ENCODE data around the gene STPG1. TPM values are rescaled to one million over a fixed set of nuclear protein-coding genes. Genes with fewer than 3 reads are reported as not detected.
A peak's percentile ranks its signal among the peaks of the same experiment; 100 is the strongest.

The STPG1 gene
- total and polyA plus RNA-seq, 2 of the 13 experiments (the other 11 are each of a cell fraction or from before 2014, with no cell fraction given): 3.4 to 4.3 TPM

DNA sequence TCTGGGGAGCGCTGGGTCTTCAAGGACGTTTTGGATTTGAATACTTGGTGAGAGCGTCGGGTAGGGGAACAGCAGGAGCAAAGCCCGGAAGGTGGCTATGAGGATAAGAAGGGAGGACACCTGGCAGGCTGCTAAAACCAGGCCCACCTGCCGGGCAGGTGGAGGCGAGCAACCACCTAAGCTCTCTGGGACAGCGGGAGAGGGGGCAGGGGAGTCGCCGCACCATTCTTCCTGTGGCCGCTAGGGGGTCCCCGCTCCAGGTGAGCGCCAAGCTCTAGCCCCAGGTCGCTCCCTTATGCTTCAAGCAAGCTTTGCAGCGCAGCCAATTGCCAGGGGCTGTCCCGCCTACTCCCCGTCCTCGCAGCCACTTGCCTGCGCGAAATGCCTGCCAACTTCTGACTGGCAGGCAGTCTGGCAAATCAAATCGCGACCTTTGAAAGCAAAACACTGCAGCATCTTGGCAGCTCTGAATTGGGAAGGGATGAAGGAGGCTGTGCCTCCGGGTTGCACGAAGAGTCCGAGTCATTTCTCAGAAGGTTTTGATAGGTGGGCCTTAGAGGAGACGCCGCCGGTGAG is 1.8 kb upstream of the STPG1 start, which contains the start of gene NIPAL3 (continued):
- TF ChIP-seq, protein P1, sequence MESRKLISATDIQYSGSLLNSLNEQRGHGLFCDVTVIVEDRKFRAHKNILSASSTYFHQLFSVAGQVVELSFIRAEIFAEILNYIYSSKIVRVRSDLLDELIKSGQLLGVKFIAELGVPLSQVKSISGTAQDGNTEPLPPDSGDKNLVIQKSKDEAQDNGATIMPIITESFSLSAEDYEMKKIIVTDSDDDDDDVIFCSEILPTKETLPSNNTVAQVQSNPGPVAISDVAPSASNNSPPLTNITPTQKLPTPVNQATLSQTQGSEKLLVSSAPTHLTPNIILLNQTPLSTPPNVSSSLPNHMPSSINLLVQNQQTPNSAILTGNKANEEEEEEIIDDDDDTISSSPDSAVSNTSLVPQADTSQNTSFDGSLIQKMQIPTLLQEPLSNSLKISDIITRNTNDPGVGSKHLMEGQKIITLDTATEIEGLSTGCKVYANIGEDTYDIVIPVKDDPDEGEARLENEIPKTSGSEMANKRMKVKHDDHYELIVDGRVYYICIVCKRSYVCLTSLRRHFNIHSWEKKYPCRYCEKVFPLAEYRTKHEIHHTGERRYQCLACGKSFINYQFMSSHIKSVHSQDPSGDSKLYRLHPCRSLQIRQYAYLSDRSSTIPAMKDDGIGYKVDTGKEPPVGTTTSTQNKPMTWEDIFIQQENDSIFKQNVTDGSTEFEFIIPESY (CRISPR knock-in tag; IDR thresholded peaks at IDR 0.05): peak; percentile 58; the same call in 1 of the 2 replicates
- TF ChIP-seq, protein P2, sequence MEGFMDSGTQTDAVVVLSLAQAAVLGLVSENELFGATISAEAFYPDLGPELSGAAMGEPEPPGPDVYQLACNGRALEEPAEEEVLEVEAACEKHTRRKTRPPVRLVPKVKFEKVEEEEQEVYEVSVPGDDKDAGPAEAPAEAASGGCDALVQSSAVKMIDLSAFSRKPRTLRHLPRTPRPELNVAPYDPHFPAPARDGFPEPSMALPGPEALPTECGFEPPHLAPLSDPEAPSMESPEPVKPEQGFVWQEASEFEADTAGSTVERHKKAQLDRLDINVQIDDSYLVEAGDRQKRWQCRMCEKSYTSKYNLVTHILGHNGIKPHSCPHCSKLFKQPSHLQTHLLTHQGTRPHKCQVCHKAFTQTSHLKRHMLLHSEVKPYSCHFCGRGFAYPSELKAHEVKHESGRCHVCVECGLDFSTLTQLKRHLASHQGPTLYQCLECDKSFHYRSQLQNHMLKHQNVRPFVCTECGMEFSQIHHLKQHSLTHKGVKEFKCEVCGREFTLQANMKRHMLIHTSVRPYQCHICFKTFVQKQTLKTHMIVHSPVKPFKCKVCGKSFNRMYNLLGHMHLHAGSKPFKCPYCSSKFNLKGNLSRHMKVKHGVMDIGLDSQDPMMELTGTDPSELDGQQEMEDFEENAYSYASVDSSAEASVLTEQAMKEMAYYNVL (CRISPR knock-in tag; IDR thresholded peaks at IDR 0.05; ENCODE audit: borderline replicate concordance): no peak
- TF ChIP-seq ZSCAN9 (CRISPR knock-in tag; IDR thresholded peaks at IDR 0.05; ENCODE audit: borderline replicate concordance) (peak; percentile 32; the same call in 1 of the 2 replicates), STAT5B (CRISPR knock-in tag; IDR thresholded peaks at IDR 0.05) (no peak), DNMT3B (CRISPR knock-in tag; conservative IDR thresholded peaks at IDR 0.05) (no peak), POLR2A (IDR thresholded peaks at IDR 0.05; ENCODE audit: insufficient read depth in 1 of 2, low read depth in 2 of 2, low read length in 2 of 2) (no peak), KLF6 (CRISPR knock-in tag; IDR thresholded peaks at IDR 0.05) (peak; percentile 20; the same call in 1 of the 2 replicates), ZNF572 (CRISPR knock-in tag; IDR thresholded peaks at IDR 0.05) (0 out of 2 replicates have a peak, but pooled peaks have one; percentile 22), ZFAT (CRISPR knock-in tag; conservative IDR thresholded peaks at IDR 0.05) (no peak), ZNF562 (CRISPR knock-in tag; IDR thresholded peaks at IDR 0.05; ENCODE audit: borderline replicate concordance) (no peak), ZBTB20 (CRISPR knock-in tag; IDR thresholded peaks at IDR 0.05; ENCODE audit: borderline replicate concordance, low read depth) (no peak), ZFP62 (CRISPR knock-in tag; IDR thresholded peaks at IDR 0.05) (no peak), SETDB1 (CRISPR knock-in tag; IDR thresholded peaks at IDR 0.05; ENCODE audit: borderline replicate concordance) (no peak), NFKB2 (CRISPR knock-in tag; IDR thresholded peaks at IDR 0.05; ENCODE audit: borderline replicate concordance) (peak; percentile 60; the same call in 1 of the 2 replicates), SCMH1 (CRISPR knock-in tag; IDR thresholded peaks at IDR 0.05; ENCODE audit: borderline replicate concordance) (no peak), ZNF431 (CRISPR knock-in tag; IDR thresholded peaks at IDR 0.05; ENCODE audit: borderline replicate concordance, low read depth) (no peak)
- TF ChIP-seq, protein P3, sequence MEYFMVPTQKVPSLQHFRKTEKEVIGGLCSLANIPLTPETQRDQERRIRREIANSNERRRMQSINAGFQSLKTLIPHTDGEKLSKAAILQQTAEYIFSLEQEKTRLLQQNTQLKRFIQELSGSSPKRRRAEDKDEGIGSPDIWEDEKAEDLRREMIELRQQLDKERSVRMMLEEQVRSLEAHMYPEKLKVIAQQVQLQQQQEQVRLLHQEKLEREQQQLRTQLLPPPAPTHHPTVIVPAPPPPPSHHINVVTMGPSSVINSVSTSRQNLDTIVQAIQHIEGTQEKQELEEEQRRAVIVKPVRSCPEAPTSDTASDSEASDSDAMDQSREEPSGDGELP (IDR thresholded peaks at IDR 0.05; ENCODE audit: borderline replicate concordance, low read depth): peak; percentile 64; the same call in 1 of the 2 replicates
- TF ChIP-seq, protein P4, sequence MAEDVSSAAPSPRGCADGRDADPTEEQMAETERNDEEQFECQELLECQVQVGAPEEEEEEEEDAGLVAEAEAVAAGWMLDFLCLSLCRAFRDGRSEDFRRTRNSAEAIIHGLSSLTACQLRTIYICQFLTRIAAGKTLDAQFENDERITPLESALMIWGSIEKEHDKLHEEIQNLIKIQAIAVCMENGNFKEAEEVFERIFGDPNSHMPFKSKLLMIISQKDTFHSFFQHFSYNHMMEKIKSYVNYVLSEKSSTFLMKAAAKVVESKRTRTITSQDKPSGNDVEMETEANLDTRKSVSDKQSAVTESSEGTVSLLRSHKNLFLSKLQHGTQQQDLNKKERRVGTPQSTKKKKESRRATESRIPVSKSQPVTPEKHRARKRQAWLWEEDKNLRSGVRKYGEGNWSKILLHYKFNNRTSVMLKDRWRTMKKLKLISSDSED (CRISPR knock-in tag; IDR thresholded peaks at IDR 0.05): no peak
- TF ChIP-seq, protein P5, sequence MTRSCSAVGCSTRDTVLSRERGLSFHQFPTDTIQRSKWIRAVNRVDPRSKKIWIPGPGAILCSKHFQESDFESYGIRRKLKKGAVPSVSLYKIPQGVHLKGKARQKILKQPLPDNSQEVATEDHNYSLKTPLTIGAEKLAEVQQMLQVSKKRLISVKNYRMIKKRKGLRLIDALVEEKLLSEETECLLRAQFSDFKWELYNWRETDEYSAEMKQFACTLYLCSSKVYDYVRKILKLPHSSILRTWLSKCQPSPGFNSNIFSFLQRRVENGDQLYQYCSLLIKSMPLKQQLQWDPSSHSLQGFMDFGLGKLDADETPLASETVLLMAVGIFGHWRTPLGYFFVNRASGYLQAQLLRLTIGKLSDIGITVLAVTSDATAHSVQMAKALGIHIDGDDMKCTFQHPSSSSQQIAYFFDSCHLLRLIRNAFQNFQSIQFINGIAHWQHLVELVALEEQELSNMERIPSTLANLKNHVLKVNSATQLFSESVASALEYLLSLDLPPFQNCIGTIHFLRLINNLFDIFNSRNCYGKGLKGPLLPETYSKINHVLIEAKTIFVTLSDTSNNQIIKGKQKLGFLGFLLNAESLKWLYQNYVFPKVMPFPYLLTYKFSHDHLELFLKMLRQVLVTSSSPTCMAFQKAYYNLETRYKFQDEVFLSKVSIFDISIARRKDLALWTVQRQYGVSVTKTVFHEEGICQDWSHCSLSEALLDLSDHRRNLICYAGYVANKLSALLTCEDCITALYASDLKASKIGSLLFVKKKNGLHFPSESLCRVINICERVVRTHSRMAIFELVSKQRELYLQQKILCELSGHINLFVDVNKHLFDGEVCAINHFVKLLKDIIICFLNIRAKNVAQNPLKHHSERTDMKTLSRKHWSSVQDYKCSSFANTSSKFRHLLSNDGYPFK (CRISPR knock-in tag; IDR thresholded peaks at IDR 0.05; ENCODE audit: borderline replicate concordance): no peak

Measured in HepG2 (cell line).